Measurements from ENCODE around the gene PPARGC1A. TPM values are rescaled to one million over a fixed set of nuclear protein-coding genes. Genes with fewer than 3 reads are reported as not detected.
A peak's percentile ranks its signal among the peaks of the same experiment; 100 is the strongest.

PPARGC1A gene
- total RNA-seq, 4 donors from 2014 or later, result 5.0 to 13.6 (median 6.4) TPM

- no peak for TF ChIP-seq CTCF (IDR thresholded peaks at IDR 0.05)
- DNase-seq (ENCODE audit: low spot score) (no peak), ATAC-seq (ENCODE audit: low FRiP score) (no peak)
Observed at GRCh38 chr4:23889391-23889790, 456 bp downstream of the PPARGC1A start.

- peak; percentile 49 for ATAC-seq (ENCODE audit: low FRiP score)
- no peak for DNase-seq (ENCODE audit: low spot score)
- no peak for TF ChIP-seq CTCF (IDR thresholded peaks at IDR 0.05)
Observed at GRCh38 chr4:23888421-23889319, 1.2 kb downstream of the PPARGC1A start.

GRCh38 chr4:23887989-23888388 is 1.9 kb downstream of the PPARGC1A start:
- no peak for TF ChIP-seq CTCF (IDR thresholded peaks at IDR 0.05)
- no peak for DNase-seq (ENCODE audit: low spot score)
- no peak for ATAC-seq (ENCODE audit: low FRiP score)

GRCh38 chr4:23887173-23887572 is 2.7 kb downstream of the PPARGC1A start:
- DNase-seq (ENCODE audit: low spot score), result no peak
- TF ChIP-seq CTCF (IDR thresholded peaks at IDR 0.05), result no peak
- no peak for ATAC-seq (ENCODE audit: low FRiP score)

- no peak for DNase-seq (ENCODE audit: low spot score)
- no peak for ATAC-seq (ENCODE audit: low FRiP score)
- no peak for TF ChIP-seq CTCF (IDR thresholded peaks at IDR 0.05)
Observed at GRCh38 chr4:23885943-23886590, 3.8 kb downstream of the PPARGC1A start.

GRCh38 chr4:23884741-23885140 is 5.1 kb downstream of the PPARGC1A start:
- ATAC-seq (ENCODE audit: low FRiP score) (no peak), DNase-seq (ENCODE audit: low spot score) (no peak)
- TF ChIP-seq CTCF (IDR thresholded peaks at IDR 0.05), result no peak
